Loucy (cell line): ENCODE measurements around the gene ZFP69.

ENCODE experiments used
- EZH2phosphoT487 ChIP-seq: fragments of 200-600 bp; IDR thresholded peaks from 2 replicates; pipeline ENCODE4 v1.6.1; 2018; ENCODE audit warnings: antibody characterized with exemption, mild to moderate bottlenecking, moderate library complexity, borderline replicate concordance
- TF ChIP-seq, protein P1 (sequence below): fragments of 200-600 bp; sonication (generic); conservative IDR thresholded peaks from 2 replicates; pipeline ENCODE4 v1.5.1; 2014; ENCODE audit warnings: mild to moderate bottlenecking, antibody characterized with exemption, low read length

DNA sequence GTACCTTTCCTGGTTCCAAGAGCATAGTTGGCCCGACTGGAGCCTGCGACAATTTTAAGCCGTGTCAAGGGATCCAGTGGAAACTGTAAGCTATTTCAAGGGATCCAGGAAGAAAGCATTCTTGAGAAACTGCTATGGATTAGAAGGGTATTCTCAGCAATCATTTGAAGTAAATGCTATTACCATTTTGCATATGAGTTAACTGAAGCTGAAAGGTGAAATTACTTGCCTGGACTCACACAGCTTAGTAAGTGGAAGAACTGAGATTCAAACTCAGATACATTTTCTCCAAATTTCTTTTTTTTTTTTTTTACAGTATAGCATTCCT, 54.9 kb downstream of the ZFP69 start:
- TF ChIP-seq, protein P1, sequence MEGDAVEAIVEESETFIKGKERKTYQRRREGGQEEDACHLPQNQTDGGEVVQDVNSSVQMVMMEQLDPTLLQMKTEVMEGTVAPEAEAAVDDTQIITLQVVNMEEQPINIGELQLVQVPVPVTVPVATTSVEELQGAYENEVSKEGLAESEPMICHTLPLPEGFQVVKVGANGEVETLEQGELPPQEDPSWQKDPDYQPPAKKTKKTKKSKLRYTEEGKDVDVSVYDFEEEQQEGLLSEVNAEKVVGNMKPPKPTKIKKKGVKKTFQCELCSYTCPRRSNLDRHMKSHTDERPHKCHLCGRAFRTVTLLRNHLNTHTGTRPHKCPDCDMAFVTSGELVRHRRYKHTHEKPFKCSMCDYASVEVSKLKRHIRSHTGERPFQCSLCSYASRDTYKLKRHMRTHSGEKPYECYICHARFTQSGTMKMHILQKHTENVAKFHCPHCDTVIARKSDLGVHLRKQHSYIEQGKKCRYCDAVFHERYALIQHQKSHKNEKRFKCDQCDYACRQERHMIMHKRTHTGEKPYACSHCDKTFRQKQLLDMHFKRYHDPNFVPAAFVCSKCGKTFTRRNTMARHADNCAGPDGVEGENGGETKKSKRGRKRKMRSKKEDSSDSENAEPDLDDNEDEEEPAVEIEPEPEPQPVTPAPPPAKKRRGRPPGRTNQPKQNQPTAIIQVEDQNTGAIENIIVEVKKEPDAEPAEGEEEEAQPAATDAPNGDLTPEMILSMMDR: no peak
- TF ChIP-seq EZH2phosphoT487: no peak
